ENCODE measurements around the gene PDHX. TPM values are rescaled to one million over a fixed set of nuclear protein-coding genes. Genes with fewer than 3 reads are reported as not detected.

Gene PDHX
- polyA plus RNA-seq, 4 donors: 37.4 to 44.6 (median 42.0) TPM

GRCh38 chr11:35041070-35041554 lies 124.7 kb downstream of the PDHX start:
- DNase-seq (ENCODE audit: low read depth in 4 of 4, low spot score in 3 of 4): no peak

DNA sequence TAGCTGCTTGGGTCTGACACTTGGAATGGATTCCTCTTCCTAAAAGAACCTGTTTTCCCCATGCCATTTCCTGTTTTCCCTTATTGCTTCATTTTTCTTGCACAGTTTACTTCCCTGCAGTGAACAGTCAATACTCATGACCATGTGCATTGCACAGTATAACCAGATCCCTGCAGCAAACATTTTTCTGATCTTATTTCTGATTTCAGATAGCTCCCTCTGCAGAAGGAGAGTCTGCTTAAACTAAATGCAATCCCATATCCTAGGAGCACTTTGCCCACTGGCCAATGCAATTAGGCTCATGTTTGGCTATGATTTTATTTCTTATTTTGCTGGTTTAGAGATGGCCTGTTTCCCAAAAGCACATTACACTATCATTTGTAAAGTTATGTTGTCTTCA lies 125.8 kb downstream of the PDHX start:
- no peak for DNase-seq (ENCODE audit: low read depth in 4 of 4, low spot score in 3 of 4)

- no peak for DNase-seq (ENCODE audit: low read depth in 4 of 4, low spot score in 3 of 4)
Observed at GRCh38 chr11:35042913-35043312, 126.5 kb downstream of the PDHX start.

DNA sequence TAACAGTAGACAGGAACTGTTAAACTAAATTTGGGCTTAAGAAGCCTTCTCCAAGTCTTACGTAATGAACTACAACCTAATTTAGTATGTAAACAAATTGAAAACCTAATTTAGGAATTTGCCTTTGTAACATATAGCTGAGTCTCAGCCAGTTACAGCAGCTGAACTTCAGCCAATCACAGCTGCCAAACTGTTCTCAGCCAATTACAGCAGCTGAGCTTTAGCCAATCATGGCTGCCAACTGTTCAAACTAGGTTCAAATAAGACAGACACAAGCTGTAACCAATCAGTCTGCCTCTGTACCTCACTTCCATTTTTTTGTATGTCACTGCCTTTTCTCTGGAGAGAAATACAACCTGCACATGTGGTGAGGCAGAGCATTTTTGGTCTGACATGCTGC lies 127.5 kb downstream of the PDHX start:
- DNase-seq (ENCODE audit: low read depth in 4 of 4, low spot score in 3 of 4): no peak

- DNase-seq (ENCODE audit: low read depth in 4 of 4, low spot score in 3 of 4): no peak
Observed at GRCh38 chr11:35045236-35045820, 128.9 kb downstream of the PDHX start.

Other genes starting within 250 kb of the PDHX start
- 10 to 100 TPM; 37.6 to 54.5 (median 43.7) TPM for gene APIP, start 239 bp upstream of the PDHX start, polyA plus RNA-seq (ENCODE audit: insufficient read length in 4 of 4)
- gene CD44, start 222.6 kb downstream of the PDHX start, polyA plus RNA-seq (ENCODE audit: insufficient read length in 4 of 4): 10 to 100 TPM; 11.6 to 15.2 (median 12.3) TPM

All from right renal pelvis (tissue), 4 donors.